Measurements from ENCODE around the gene SLC4A1AP. TPM values are rescaled to one million over a fixed set of nuclear protein-coding genes. Genes with fewer than 3 reads are reported as not detected.

Gene SLC4A1AP
- total RNA-seq, 1 experiment from 2014 or later = 19.8 TPM

GRCh38 chr2:27734305-27734704 is 70.6 kb downstream of the SLC4A1AP start (continued):
- TF ChIP-seq, protein P1, sequence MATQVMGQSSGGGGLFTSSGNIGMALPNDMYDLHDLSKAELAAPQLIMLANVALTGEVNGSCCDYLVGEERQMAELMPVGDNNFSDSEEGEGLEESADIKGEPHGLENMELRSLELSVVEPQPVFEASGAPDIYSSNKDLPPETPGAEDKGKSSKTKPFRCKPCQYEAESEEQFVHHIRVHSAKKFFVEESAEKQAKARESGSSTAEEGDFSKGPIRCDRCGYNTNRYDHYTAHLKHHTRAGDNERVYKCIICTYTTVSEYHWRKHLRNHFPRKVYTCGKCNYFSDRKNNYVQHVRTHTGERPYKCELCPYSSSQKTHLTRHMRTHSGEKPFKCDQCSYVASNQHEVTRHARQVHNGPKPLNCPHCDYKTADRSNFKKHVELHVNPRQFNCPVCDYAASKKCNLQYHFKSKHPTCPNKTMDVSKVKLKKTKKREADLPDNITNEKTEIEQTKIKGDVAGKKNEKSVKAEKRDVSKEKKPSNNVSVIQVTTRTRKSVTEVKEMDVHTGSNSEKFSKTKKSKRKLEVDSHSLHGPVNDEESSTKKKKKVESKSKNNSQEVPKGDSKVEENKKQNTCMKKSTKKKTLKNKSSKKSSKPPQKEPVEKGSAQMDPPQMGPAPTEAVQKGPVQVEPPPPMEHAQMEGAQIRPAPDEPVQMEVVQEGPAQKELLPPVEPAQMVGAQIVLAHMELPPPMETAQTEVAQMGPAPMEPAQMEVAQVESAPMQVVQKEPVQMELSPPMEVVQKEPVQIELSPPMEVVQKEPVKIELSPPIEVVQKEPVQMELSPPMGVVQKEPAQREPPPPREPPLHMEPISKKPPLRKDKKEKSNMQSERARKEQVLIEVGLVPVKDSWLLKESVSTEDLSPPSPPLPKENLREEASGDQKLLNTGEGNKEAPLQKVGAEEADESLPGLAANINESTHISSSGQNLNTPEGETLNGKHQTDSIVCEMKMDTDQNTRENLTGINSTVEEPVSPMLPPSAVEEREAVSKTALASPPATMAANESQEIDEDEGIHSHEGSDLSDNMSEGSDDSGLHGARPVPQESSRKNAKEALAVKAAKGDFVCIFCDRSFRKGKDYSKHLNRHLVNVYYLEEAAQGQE (IDR thresholded peaks at IDR 0.05; ENCODE audit: low read depth) = no peak
- no peak for TF ChIP-seq MAX (IDR thresholded peaks at IDR 0.05)
- no peak for TF ChIP-seq SP1 (IDR thresholded peaks at IDR 0.05; ENCODE audit: low read depth)
- no peak for TF ChIP-seq TCF7L2 (IDR thresholded peaks at IDR 0.05; ENCODE audit: borderline replicate concordance, extremely low read depth, insufficient read depth, insufficient read length)
- no peak for TF ChIP-seq FOSL1 (IDR thresholded peaks at IDR 0.05; ENCODE audit: low read depth)
- no peak for TF ChIP-seq EZH2phosphoT487 (IDR thresholded peaks at IDR 0.05; ENCODE audit: borderline replicate concordance)

DNA sequence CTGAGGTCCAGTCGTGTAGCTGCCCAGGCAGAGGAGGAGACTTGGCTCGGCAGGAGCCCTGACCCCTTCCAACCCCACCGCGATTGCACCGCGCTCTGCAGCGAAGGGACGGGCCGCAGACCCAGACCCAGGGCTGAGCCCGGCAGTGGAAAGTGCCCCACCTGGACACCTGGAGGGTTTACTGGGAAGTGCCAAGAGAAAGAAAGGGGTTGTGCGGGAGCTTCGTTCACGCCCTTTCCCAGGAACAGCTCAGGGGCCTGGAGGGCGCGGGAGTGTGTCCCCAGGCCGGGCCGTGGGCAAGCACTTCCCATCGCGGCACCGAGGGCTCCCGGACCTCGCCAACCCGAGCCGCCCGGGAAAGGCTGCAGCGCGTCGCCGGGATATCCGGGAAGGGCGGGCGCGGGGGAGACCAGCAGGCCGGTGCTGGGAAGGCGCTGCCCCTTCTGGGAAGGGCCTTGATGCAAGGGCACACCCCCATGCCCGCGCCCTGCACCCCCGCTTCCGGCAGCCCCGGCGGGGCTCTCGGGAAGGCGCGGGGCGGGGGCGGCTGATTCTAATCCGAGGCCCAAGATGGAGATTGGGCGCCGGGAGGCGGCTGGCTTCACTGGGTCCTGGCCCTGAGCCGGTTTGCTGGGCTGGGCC is 71.7 kb downstream of the SLC4A1AP start:
- Histone ChIP-seq H3K4me1 (ENCODE audit: control insufficient read depth in 1 of 2, insufficient read depth in 2 of 2, low read length in 2 of 2) (peaks cover 0 to 6% of the 10 kb centered on the region in 2 experiments; a peak in 1 of 4 replicates), H3K36me3 (ENCODE audit: control insufficient read depth in 1 of 2, insufficient read depth in 2 of 2, low read length in 2 of 2) (no peaks in the 10 kb centered on the region), H3K9me2 (ENCODE audit: insufficient read depth) (no peaks in the 10 kb centered on the region), H3K9me3 (ENCODE audit: control insufficient read depth in 1 of 2, insufficient read depth in 1 of 2, low read depth in 1 of 2, low read length in 2 of 2) (no peaks in the 10 kb centered on the region), H3K27ac (ENCODE audit: low read depth, low read length) (no peak overlapping the region), H3K4me2 (ENCODE audit: low read length) (no peak overlapping the region), H3K27me3 (ENCODE audit: insufficient read depth, low read length) (no peaks in the 10 kb centered on the region), H2AFZ (ENCODE audit: low read depth, low read length, poor library complexity, severe bottlenecking) (no peak overlapping the region), H3K9ac (ENCODE audit: low read length) (no peak overlapping the region), H4K20me1 (ENCODE audit: insufficient read depth) (no peaks in the 10 kb centered on the region), H3K4me3 (replicated peaks in 1 of 2; ENCODE audit: low read depth in 1 of 2, low read length in 2 of 2) (no peak overlapping the region), H3K79me2 (ENCODE audit: insufficient read depth, low read length) (no peaks in the 10 kb centered on the region)
- no peak for DNase-seq (ENCODE audit: low read depth, low spot score)
- no TSS peak for BruUV-seq (replicated peaks)
- RAD21 ChIA-PET (ENCODE audit: low non-redundant PET in 1 of 2, low total read pairs in 2 of 2, uncharacterized antibody in 2 of 2, unreplicated experiment in 2 of 2) = no interaction called here
- POLR2A ChIA-PET = no interaction called here
- TF ChIP-seq ELF1 (IDR thresholded peaks at IDR 0.05; ENCODE audit: borderline replicate concordance, low read depth) (no peak), SIN3A (IDR thresholded peaks at IDR 0.05; ENCODE audit: low read depth) (no peak), ZBTB33 (IDR thresholded peaks at IDR 0.05; ENCODE audit: extremely low read depth, insufficient replicate concordance, low read length) (no peak), SP1 (IDR thresholded peaks at IDR 0.05; ENCODE audit: low read depth) (no peak), POLR2AphosphoS5 (IDR thresholded peaks at IDR 0.05; ENCODE audit: low read depth, low read length) (no peak), FOSL1 (IDR thresholded peaks at IDR 0.05; ENCODE audit: low read depth) (no peak)
- intact Hi-C loops (cut with micrococcal nuclease) = no loop called here
- CTCF ChIA-PET = no interaction called here
- ATAC-seq = no peak

All from HCT116 (cell line).